Subcutaneous abdominal adipose tissue (tissue), 5 donors: ENCODE measurements around the gene RGS12.

Source experiments
- H3K27ac ChIP-seq: one replicate; pipeline ENCODE4 v1.7.0; 2013; ENCODE audit warnings: low read depth, mild to moderate bottlenecking, inconsistent platforms, low read length, moderate library complexity
- H3K27me3 ChIP-seq, 5 donors: one replicate each; pipeline ENCODE4 v1.7.0; 2013; ENCODE audit warnings: low read length in 5 of 5, inconsistent platforms in 1 of 5; ENCODE audit not compliant: control insufficient read depth in 5 of 5, insufficient read depth in 4 of 5
- H3K36me3 ChIP-seq, 5 donors: one replicate each; pipeline ENCODE4 v1.7.0; 2013; ENCODE audit warnings: low read length in 5 of 5; ENCODE audit not compliant: control insufficient read depth in 5 of 5, insufficient read depth in 5 of 5
- H3K4me1 ChIP-seq, 5 donors: one replicate each; pipeline ENCODE4 v1.7.0; 2013; ENCODE audit warnings: low read length in 5 of 5, mild to moderate bottlenecking in 3 of 5, moderate library complexity in 1 of 5; ENCODE audit not compliant: control insufficient read depth in 5 of 5, insufficient read depth in 5 of 5
- H3K4me3 ChIP-seq, 5 donors: one replicate each; pipeline ENCODE4 v1.7.0; 2013; ENCODE audit warnings: low read length in 5 of 5, low read depth in 1 of 5
- H3K9ac ChIP-seq, 5 donors: one replicate each; pipeline ENCODE4 v1.7.0; 2013; ENCODE audit warnings: low read length in 5 of 5, mild to moderate bottlenecking in 4 of 5, moderate library complexity in 3 of 5
- H3K9me3 ChIP-seq, 5 donors: one replicate each; pipeline ENCODE4 v1.7.0; 2013; ENCODE audit warnings: low read length in 5 of 5; ENCODE audit not compliant: control insufficient read depth in 5 of 5
- donor health status: healthy.
- donor health status: healthy.
- donor health status: healthy.
- donor health status: healthy.
- donor health status: healthy.

The RGS12 gene

GRCh38 chr4:3248811-3249661 lies 43.8 kb upstream of the RGS12 start, which contains the start of gene MSANTD1:
MSANTD1 (plus strand) TSS chr4:3249159; CDS start chr4:3249223, 64 bp downstream.
- peaks cover 0 to 7% (median 0%) of the 10 kb centered on the region in 5 donors for H3K4me1 ChIP-seq
- no peaks in the 10 kb centered on the region for H3K27me3 ChIP-seq
- no peak within 1 kb of the TSS for H3K4me3 ChIP-seq
- no peak within 1 kb of the TSS for H3K27ac ChIP-seq
- no peaks in the 10 kb centered on the region for H3K9me3 ChIP-seq
- peaks cover 0 to 15% (median 4%) of the 10 kb centered on the region in 5 donors for H3K36me3 ChIP-seq
- H3K9ac ChIP-seq = no peak within 1 kb of the TSS

- H3K4me3 ChIP-seq = no peak overlapping the region
- no peak overlapping the region for H3K9ac ChIP-seq
- H3K9me3 ChIP-seq = no peaks in the 10 kb centered on the region
- H3K27ac ChIP-seq = no peak overlapping the region
- peaks cover 0 to 7% (median 0%) of the 10 kb centered on the region in 5 donors for H3K4me1 ChIP-seq
- H3K36me3 ChIP-seq = peaks cover 0 to 10% (median 7%) of the 10 kb centered on the region in 5 donors
- no peaks in the 10 kb centered on the region for H3K27me3 ChIP-seq
Observed at GRCh38 chr4:3249711-3250437, 42.9 kb upstream of the RGS12 start.

GRCh38 chr4:3250438-3250955 lies 42.3 kb upstream of the RGS12 start:
- Histone ChIP-seq H3K9ac (no peak overlapping the region), H3K36me3 (peaks cover 0 to 9% (median 6%) of the 10 kb centered on the region in 5 donors), H3K4me1 (peaks cover 0 to 7% (median 0%) of the 10 kb centered on the region in 5 donors), H3K9me3 (no peaks in the 10 kb centered on the region), H3K27me3 (no peaks in the 10 kb centered on the region), H3K4me3 (no peak overlapping the region), H3K27ac (no peak overlapping the region)

GRCh38 chr4:3250956-3251690 lies 41.7 kb upstream of the RGS12 start:
- H3K27ac ChIP-seq = no peak overlapping the region
- no peaks in the 10 kb centered on the region for H3K9me3 ChIP-seq
- H3K9ac ChIP-seq = no peak overlapping the region
- no peak overlapping the region for H3K4me3 ChIP-seq
- peaks cover 0 to 15% (median 6%) of the 10 kb centered on the region in 5 donors for H3K36me3 ChIP-seq
- H3K4me1 ChIP-seq = peaks cover 0 to 7% (median 0%) of the 10 kb centered on the region in 5 donors
- no peaks in the 10 kb centered on the region for H3K27me3 ChIP-seq

GRCh38 chr4:3251691-3252479 lies 40.9 kb upstream of the RGS12 start:
- Histone ChIP-seq H3K4me3 (no peak overlapping the region), H3K9ac (no peak overlapping the region), H3K9me3 (no peaks in the 10 kb centered on the region)

GRCh38 chr4:3252480-3252828 lies 40.4 kb upstream of the RGS12 start:
- Histone ChIP-seq H3K9me3 (no peaks in the 10 kb centered on the region), H3K9ac (no peak overlapping the region), H3K27me3 (no peaks in the 10 kb centered on the region), H3K4me3 (no peak overlapping the region), H3K27ac (no peak overlapping the region), H3K4me1 (peaks cover 0 to 4% (median 0%) of the 10 kb centered on the region in 5 donors), H3K36me3 (peaks cover 0 to 26% (median 6%) of the 10 kb centered on the region in 5 donors)

More at GRCh38 chr4:3251691-3252479, 40.9 kb upstream of the RGS12 start:
- Histone ChIP-seq H3K4me1 (peaks cover 0 to 4% (median 0%) of the 10 kb centered on the region in 5 donors), H3K27ac (no peak overlapping the region), H3K27me3 (no peaks in the 10 kb centered on the region), H3K36me3 (peaks cover 0 to 21% (median 6%) of the 10 kb centered on the region in 5 donors)

- H3K4me3 ChIP-seq = no peak overlapping the region
- H3K27me3 ChIP-seq = no peaks in the 10 kb centered on the region
- H3K27ac ChIP-seq = no peak overlapping the region
- peaks cover 0 to 30% (median 6%) of the 10 kb centered on the region in 5 donors for H3K36me3 ChIP-seq
- H3K4me1 ChIP-seq = peaks cover 0 to 4% (median 0%) of the 10 kb centered on the region in 5 donors
- H3K9me3 ChIP-seq = no peaks in the 10 kb centered on the region
- no peak overlapping the region for H3K9ac ChIP-seq
Observed at GRCh38 chr4:3252831-3253641, 39.8 kb upstream of the RGS12 start.

GRCh38 chr4:3253808-3254207 lies 39.0 kb upstream of the RGS12 start:
- Histone ChIP-seq H3K9ac (no peak overlapping the region), H3K4me1 (peaks cover 0 to 4% (median 0%) of the 10 kb centered on the region in 5 donors), H3K27ac (no peak overlapping the region), H3K36me3 (peaks cover 0 to 30% (median 6%) of the 10 kb centered on the region in 5 donors), H3K9me3 (no peaks in the 10 kb centered on the region), H3K27me3 (no peaks in the 10 kb centered on the region), H3K4me3 (no peak overlapping the region)
